BLaER1 treated with 17β-estradiol and CSF1 and Interleukin-3, amounts not matched to agents 10 nM and 100 nM (cell line): Measurements from ENCODE around the gene SP6.

Experiments
- H3K27ac ChIP-seq, 11 experiments: shearing (Covaris generic); formaldehyde crosslinking; 2 replicates each; pipeline ENCODE4 v1.8.1; 2022
- H3K27me3 ChIP-seq, 11 experiments: shearing (Covaris generic); formaldehyde crosslinking; 2 replicates each; pipeline ENCODE4 v1.8.1; 2022
- H3K36me3 ChIP-seq, 11 experiments: shearing (Covaris generic); formaldehyde crosslinking; 2 replicates each; pipeline ENCODE4 v1.8.1; 2022
- H3K4me1 ChIP-seq, 10 experiments: shearing (Covaris generic); formaldehyde crosslinking; 2 replicates each; pipeline ENCODE4 v1.8.1; 2022
- H3K4me2 ChIP-seq, 11 experiments: shearing (Covaris generic); formaldehyde crosslinking; 2 replicates each; pipeline ENCODE4 v1.8.1; 2022
- H3K4me3 ChIP-seq, 10 experiments: shearing (Covaris generic); formaldehyde crosslinking; 2 replicates each; pipeline ENCODE4 v1.8.1; 2022
- H3K9ac ChIP-seq, 11 experiments: shearing (Covaris generic); formaldehyde crosslinking; 2 replicates each; pipeline ENCODE4 v1.8.1; 2022
- H3K9me3 ChIP-seq, 11 experiments: shearing (Covaris generic); formaldehyde crosslinking; replicated peaks in 1 of 11; 2 replicates each; pipeline ENCODE4 v1.8.1; 2022
- H4K20me1 ChIP-seq, 11 experiments: shearing (Covaris generic); formaldehyde crosslinking; 2 replicates each; pipeline ENCODE4 v1.8.1; 2022
- Cebpa-rat ChIP-seq, 11 experiments: shearing (Covaris generic); IDR thresholded peaks; 2 replicates each; pipeline ENCODE4 v1.8.1; 2022

The SP6 gene

DNA sequence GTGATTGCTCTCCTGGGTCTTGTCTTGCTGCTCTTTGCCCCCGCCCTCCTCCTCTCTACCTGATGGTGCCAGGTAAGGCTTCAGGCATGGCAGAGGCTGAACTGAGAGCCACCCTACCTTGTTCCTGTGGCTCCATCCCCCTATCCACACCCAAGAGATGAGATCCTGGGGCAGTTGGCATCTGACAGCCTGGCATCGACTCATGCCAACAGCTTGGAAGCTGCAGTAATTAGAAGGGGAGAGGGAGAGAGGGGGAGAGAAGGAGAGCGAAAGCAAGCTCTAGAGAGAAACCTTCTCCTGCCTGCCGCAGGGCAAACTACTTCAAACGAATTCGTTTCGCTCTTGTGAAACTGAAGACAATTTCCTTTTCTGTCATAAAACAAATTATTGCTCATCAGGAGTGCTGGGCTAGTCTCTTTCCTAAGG is 13.8 kb upstream of the SP6 start:
- no peak for TF ChIP-seq Cebpa-rat (IDR thresholded peaks at IDR 0.05)
- H3K4me2 ChIP-seq = peak overlapping the region in 1 of 11 experiments; percentile 10; a peak in 1 of 22 replicates
- H3K9me3 ChIP-seq = no peaks in the 10 kb centered on the region
- H3K4me3 ChIP-seq = no peak overlapping the region
- no peak overlapping the region for H3K9ac ChIP-seq
- no peaks in the 10 kb centered on the region; a peak in 1 of 22 replicates for H4K20me1 ChIP-seq
- no peaks in the 10 kb centered on the region for H3K36me3 ChIP-seq
- H3K27me3 ChIP-seq = peaks cover 0 to under 1% (median 0%) of the 10 kb centered on the region in 11 experiments; a peak in 3 of 22 replicates
- H3K27ac ChIP-seq = no peak overlapping the region
- peaks cover 0 to 24% (median 6%) of the 10 kb centered on the region in 10 experiments; a peak in 10 of 20 replicates for H3K4me1 ChIP-seq

DNA sequence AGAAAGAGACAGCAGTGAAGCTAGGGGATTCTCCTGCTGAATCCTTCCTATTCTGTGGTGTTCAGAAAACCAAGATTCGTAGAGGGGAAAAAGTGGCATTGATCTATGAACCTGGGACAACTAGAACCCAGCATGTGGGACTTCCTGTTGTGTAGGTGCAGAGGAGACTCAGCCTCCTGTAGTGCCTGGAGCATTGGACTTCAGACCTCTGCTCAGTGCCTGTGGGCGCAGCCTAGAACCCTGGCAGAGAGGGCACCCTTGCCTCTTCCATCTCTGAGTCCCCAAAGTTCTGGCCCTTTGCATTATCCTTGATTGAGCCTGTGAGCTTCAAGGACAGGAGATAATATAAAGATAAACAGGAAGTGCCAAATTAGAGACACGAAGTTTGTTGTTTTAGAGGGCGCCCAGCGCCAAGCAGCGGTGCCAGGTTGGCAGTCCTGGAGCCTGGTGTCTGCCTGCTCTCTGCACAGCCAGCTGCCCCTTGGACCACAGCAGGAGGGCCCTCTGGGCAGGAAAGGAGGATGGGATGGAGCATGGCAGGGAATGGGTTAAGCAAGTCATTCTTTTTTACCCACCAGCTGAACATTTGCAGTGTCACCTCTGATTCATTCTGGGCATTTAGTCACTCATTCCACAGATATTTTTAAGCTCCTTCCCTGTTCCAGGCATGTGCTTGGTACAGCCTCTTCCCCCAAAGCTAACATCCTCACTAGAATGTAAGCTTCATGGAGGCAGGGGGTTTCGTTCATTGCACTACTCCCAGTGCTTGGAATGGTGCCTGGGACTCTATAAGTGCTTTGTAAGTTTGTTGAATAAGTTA is 11.9 kb upstream of the SP6 start:
- H3K4me1 ChIP-seq = peaks cover 0 to 30% (median 8%) of the 10 kb centered on the region in 10 experiments; a peak in 10 of 20 replicates
- H3K4me3 ChIP-seq = no peak overlapping the region
- no peaks in the 10 kb centered on the region for H3K9me3 ChIP-seq
- no peaks in the 10 kb centered on the region; a peak in 1 of 22 replicates for H4K20me1 ChIP-seq
- H3K4me2 ChIP-seq = peak overlapping the region in 6 of 11 experiments; percentile 9 to 76 (median 61); a peak in 10 of 22 replicates
- H3K27me3 ChIP-seq = peaks cover 0 to 13% (median 3%) of the 10 kb centered on the region in 11 experiments; a peak in 7 of 22 replicates
- peak overlapping the region in 5 of 11 experiments; percentile 13 to 71 (median 61); a peak in 7 of 22 replicates for H3K27ac ChIP-seq
- no peak for TF ChIP-seq Cebpa-rat (IDR thresholded peaks at IDR 0.05)
- no peak overlapping the region; a peak in 1 of 22 replicates for H3K9ac ChIP-seq
- no peaks in the 10 kb centered on the region for H3K36me3 ChIP-seq

DNA sequence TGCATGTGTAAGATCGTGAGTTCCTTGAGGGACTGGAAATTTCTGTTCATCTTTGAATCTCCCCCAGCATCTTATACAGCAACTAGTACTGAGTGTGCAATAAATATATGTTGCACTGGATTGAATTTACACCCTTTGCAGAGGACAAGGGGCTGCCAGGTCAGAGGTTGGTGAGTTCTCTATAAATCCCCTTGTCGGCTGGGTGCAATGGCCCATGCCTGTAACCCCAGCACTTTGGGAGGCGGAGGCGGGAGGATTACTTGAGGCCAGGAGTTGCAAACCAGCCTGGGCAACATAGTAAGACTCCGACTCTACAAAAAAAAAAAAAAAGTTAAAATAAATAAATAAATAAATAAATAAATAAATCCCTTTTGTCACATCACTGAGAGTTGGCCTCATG is 9.4 kb upstream of the SP6 start:
- Histone ChIP-seq H3K36me3 (no peaks in the 10 kb centered on the region), H3K4me3 (no peak overlapping the region), H3K4me2 (no peak overlapping the region), H3K9me3 (no peaks in the 10 kb centered on the region), H3K27me3 (peaks cover 6 to 37% (median 25%) of the 10 kb centered on the region in 11 experiments), H3K4me1 (peaks cover 0 to 53% (median 12%) of the 10 kb centered on the region in 10 experiments; a peak in 10 of 20 replicates), H3K9ac (no peak overlapping the region), H4K20me1 (0 out of 22 replicates have a peak, but pooled peaks cover 0 to 3% (median 0%) of the 10 kb centered on the region in 11 experiments), H3K27ac (no peak overlapping the region)
- TF ChIP-seq Cebpa-rat (IDR thresholded peaks at IDR 0.05) = no peak

- Histone ChIP-seq H3K27ac (no peak overlapping the region), H3K27me3 (peaks cover 32 to 63% (median 51%) of the 10 kb centered on the region in 11 experiments), H3K4me3 (no peak overlapping the region), H3K4me1 (peaks cover 0 to 38% (median 6%) of the 10 kb centered on the region in 10 experiments; a peak in 10 of 20 replicates), H3K36me3 (no peaks in the 10 kb centered on the region), H3K9me3 (no peaks in the 10 kb centered on the region), H3K9ac (no peak overlapping the region), H3K4me2 (peak overlapping the region in 5 of 11 experiments; percentile 14 to 75 (median 47); a peak in 8 of 22 replicates), H4K20me1 (peaks cover 0 to 12% (median 0%) of the 10 kb centered on the region in 11 experiments; a peak in 5 of 22 replicates)
- TF ChIP-seq Cebpa-rat (IDR thresholded peaks at IDR 0.05) = no peak
Observed at GRCh38 chr17:47857551-47858455, 6.8 kb upstream of the SP6 start.

DNA sequence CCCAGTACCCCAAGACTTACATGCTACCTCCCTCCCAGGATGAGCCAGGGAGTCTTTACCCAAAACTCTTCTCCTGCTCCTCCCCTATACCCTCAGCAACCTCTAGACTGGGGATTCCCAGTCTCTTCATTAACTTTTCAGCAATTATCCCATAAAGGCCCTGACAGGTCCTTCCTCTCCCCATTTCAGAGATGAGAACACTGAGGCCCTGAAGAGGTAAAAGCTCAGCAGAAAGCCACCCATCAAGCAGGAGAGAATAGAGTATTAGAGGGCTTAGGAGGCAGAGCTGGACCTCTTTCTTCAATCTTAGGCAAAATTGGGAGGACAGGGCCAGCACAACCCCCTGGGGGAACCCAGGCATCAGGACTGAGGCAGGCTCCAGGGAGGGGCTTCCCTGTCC is 5.9 kb upstream of the SP6 start:
- peak overlapping the region in 3 of 11 experiments; percentile 40 to 75 (median 66); a peak in 4 of 22 replicates for H3K4me2 ChIP-seq
- no peak for TF ChIP-seq Cebpa-rat (IDR thresholded peaks at IDR 0.05)
- H3K27me3 ChIP-seq = peaks cover 42 to 73% (median 61%) of the 10 kb centered on the region in 11 experiments
- H3K4me1 ChIP-seq = peaks cover 0 to 39% (median 3%) of the 10 kb centered on the region in 10 experiments; a peak in 8 of 20 replicates
- H3K9me3 ChIP-seq = no peaks in the 10 kb centered on the region
- peaks cover 0 to 12% (median 0%) of the 10 kb centered on the region in 11 experiments; a peak in 5 of 22 replicates for H4K20me1 ChIP-seq
- H3K27ac ChIP-seq = no peak overlapping the region
- H3K4me3 ChIP-seq = no peak overlapping the region
- no peak overlapping the region for H3K9ac ChIP-seq
- no peaks in the 10 kb centered on the region for H3K36me3 ChIP-seq

GRCh38 chr17:47855737-47856136 is 4.8 kb upstream of the SP6 start:
- H3K4me1 ChIP-seq = peaks cover 0 to 44% (median 3%) of the 10 kb centered on the region in 10 experiments; a peak in 8 of 20 replicates
- no peak overlapping the region for H3K4me3 ChIP-seq
- no peaks in the 10 kb centered on the region for H3K9me3 ChIP-seq
- H3K36me3 ChIP-seq = no peaks in the 10 kb centered on the region
- TF ChIP-seq Cebpa-rat (IDR thresholded peaks at IDR 0.05) = no peak
- H3K4me2 ChIP-seq = peak overlapping the region in 3 of 11 experiments; percentile 4 to 38 (median 35); a peak in 6 of 22 replicates
- no peak overlapping the region for H3K27ac ChIP-seq
- H4K20me1 ChIP-seq = peaks cover 0 to 14% (median 2%) of the 10 kb centered on the region in 11 experiments; a peak in 10 of 22 replicates
- no peak overlapping the region for H3K9ac ChIP-seq
- H3K27me3 ChIP-seq = peaks cover 53 to 84% (median 72%) of the 10 kb centered on the region in 11 experiments

GRCh38 chr17:47853616-47854015 is 2.7 kb upstream of the SP6 start:
- Histone ChIP-seq H3K4me1 (peaks cover 0 to 45% (median 3%) of the 10 kb centered on the region in 10 experiments; a peak in 8 of 20 replicates), H3K27me3 (peaks cover 74 to 99% (median 90%) of the 10 kb centered on the region in 11 experiments), H3K9ac (no peak overlapping the region)

More at GRCh38 chr17:47853616-47854015, 2.7 kb upstream of the SP6 start:
- H3K27ac ChIP-seq = no peak overlapping the region
- no peaks in the 10 kb centered on the region for H3K9me3 ChIP-seq
- TF ChIP-seq Cebpa-rat (IDR thresholded peaks at IDR 0.05) = no peak
- H3K4me3 ChIP-seq = no peak overlapping the region
- peaks cover 0 to 31% (median 12%) of the 10 kb centered on the region in 11 experiments; a peak in 10 of 22 replicates for H4K20me1 ChIP-seq
- H3K36me3 ChIP-seq = no peaks in the 10 kb centered on the region
- no peak overlapping the region for H3K4me2 ChIP-seq
